HL-60/S4 treated with retinoic acid at 250 ng/mL for 4 days and 3 days (cell line): ENCODE data around the gene NETO2.
"Not testable (repeated sequence)": the region's sequence is repeated elsewhere in the genome, so short reads cannot be mapped to it uniquely, and the experiment has no call there.

Source experiments
- in situ Hi-C: fragments of 300-500 bp; cut with MboI; formaldehyde crosslinking; loops from 2 replicates; pipeline ENCODE4 v1.7.0; 2022; ENCODE audit warnings: low sequenced_read_pairs

Gene NETO2

GRCh38 chr16:47137925-47138324, 5.8 kb downstream of the NETO2 start:
- in situ Hi-C loops: loop anchor here (25.0 kb wide), 1 partner anchor 1024 kb away; the partner anchor contains the start of gene ABCC12

GRCh38 chr16:47136099-47136842, 7.5 kb downstream of the NETO2 start:
- in situ Hi-C loops: loop anchor here (25.0 kb wide), 1 partner anchor 1026 kb away; the partner anchor contains the start of gene ABCC12

GRCh38 chr16:47134550-47134949, 9.2 kb downstream of the NETO2 start:
- in situ Hi-C loops: loop anchor here (25.0 kb wide), 1 partner anchor 1028 kb away; the partner anchor contains the start of gene ABCC12

GRCh38 chr16:47132308-47132707, 11.4 kb downstream of the NETO2 start:
- in situ Hi-C loops: loop anchor here (25.0 kb wide), 1 partner anchor 1030 kb away; the partner anchor contains the start of gene ABCC12

GRCh38 chr16:47129755-47130435, 13.8 kb downstream of the NETO2 start:
- in situ Hi-C loops: loop anchor here (25.0 kb wide), 1 partner anchor 1032 kb away; the partner anchor contains the start of gene ABCC12

- in situ Hi-C loops: loop anchor here (25.0 kb wide), 1 partner anchor 1035 kb away; the partner anchor contains the start of gene ABCC12
Observed at GRCh38 chr16:47127541-47127940, 16.2 kb downstream of the NETO2 start.

GRCh38 chr16:47125757-47126156, 18.0 kb downstream of the NETO2 start:
- in situ Hi-C loops: loop anchor here (25.0 kb wide), 1 partner anchor 1037 kb away; the partner anchor contains the start of gene ABCC12

- in situ Hi-C loops: no loop called here
Observed at GRCh38 chr16:47113130-47113529, 30.6 kb downstream of the NETO2 start.

GRCh38 chr16:47110939-47111338, 32.8 kb downstream of the NETO2 start:
- in situ Hi-C loops: no loop called here

- in situ Hi-C loops: no loop called here
Observed at GRCh38 chr16:47109361-47109760, 34.4 kb downstream of the NETO2 start.

GRCh38 chr16:47102921-47103320, 40.8 kb downstream of the NETO2 start:
- in situ Hi-C loops: not testable (repeated sequence)

GRCh38 chr16:47097154-47097553, 46.6 kb downstream of the NETO2 start:
- in situ Hi-C loops: not testable (repeated sequence)

GRCh38 chr16:47096297-47096696, 47.4 kb downstream of the NETO2 start:
- in situ Hi-C loops: no loop called here

- in situ Hi-C loops: no loop called here
Observed at GRCh38 chr16:47084198-47084597, 59.5 kb downstream of the NETO2 start.

- in situ Hi-C loops: no loop called here
Observed at GRCh38 chr16:47082099-47082865, 61.5 kb downstream of the NETO2 start.

GRCh38 chr16:47081115-47081514, 62.6 kb downstream of the NETO2 start:
- in situ Hi-C loops: no loop called here

- in situ Hi-C loops: no loop called here
Observed at GRCh38 chr16:47079860-47080259, 63.9 kb downstream of the NETO2 start.

- in situ Hi-C loops: no loop called here
Observed at GRCh38 chr16:47073223-47074155, 70.3 kb downstream of the NETO2 start.

GRCh38 chr16:47072158-47072557, 71.6 kb downstream of the NETO2 start:
- in situ Hi-C loops: no loop called here
